Measurements from ENCODE around the gene STARD6. TPM values are rescaled to one million over a fixed set of nuclear protein-coding genes. Genes with fewer than 3 reads are reported as not detected.
A peak's percentile ranks its signal among the peaks of the same experiment; 100 is the strongest.

Gene STARD6, protein sequence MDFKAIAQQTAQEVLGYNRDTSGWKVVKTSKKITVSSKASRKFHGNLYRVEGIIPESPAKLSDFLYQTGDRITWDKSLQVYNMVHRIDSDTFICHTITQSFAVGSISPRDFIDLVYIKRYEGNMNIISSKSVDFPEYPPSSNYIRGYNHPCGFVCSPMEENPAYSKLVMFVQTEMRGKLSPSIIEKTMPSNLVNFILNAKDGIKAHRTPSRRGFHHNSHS
- total RNA-seq (2014; rRNA removed; shearing (Covaris generic)) (not detected in 2 replicates), polyA plus RNA-seq (2016; fragmentation: Nextera tagmentation; extraction: Ambion mirVana) (not detected in 2 replicates)
- long read RNA-seq, partial matches to known transcripts, result 0 of 1 reads
- long read RNA-seq, other reads (novel, unspliced or antisense), result 1 of 1 reads

DNA sequence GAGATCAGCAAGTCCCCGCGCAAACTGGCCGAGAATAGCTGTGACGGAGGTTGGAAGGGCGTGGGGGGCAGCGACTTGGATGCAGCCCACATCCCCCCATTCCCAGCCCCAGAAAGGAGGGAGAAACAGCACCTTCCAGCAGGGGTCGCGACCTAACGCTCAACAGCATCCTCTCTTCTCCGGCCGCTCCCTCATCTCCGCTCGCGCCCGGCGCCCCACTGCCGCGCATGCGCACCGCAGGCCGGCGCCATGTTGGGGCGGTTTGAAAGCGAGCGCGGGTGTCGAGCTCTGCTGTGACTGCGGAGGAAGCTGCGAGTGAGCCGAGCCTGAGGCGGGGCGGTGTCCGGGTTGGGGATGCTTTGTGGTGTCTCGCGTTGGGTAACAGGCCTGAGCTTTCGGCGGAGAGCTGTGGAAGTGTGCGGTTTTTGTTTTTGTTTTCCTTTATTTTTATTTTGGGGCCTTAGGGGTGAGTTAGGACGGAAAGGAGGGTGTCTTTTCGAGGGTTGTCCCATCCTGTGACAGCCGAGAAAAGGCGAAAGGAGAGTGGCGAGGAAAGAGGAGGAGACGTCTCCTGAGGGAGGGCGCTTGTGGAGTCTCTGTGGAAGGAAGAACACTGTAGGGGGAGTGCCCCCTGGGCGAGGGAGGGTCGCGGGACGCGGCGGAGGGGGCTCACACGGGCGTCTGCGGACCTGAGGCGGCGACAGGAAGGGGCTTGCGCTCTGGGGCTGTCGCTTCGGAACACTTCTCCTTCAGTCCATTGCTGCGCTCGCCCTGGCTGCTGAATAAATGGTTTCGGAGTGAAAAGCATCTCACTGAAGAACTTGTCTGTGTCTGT lies at the start of gene STARD6, which contains the start of gene C18orf54:
Gene STARD6, minus strand, starts transcription at position 199 of the 835 bp plus-strand sequence. CDS start 3,285 bp downstream, outside the sequence.
Gene C18orf54, plus strand, starts transcription at position 247 of the 835 bp plus-strand sequence. CDS start 2,667 bp downstream, outside the sequence.
- peaks cover 13% of the 10 kb centered on the region for H3K27me3 Mint-ChIP-seq (ENCODE audit: insufficient read depth, low read depth, poor library complexity)
- no peaks in the 10 kb centered on the region for H4K20me1 ChIP-seq (replicated peaks; ENCODE audit: insufficient read depth)
- H3K4me2 ChIP-seq, result peak within 1 kb of the TSS; percentile 87
- no peak for TF ChIP-seq NANOG (IDR thresholded peaks at IDR 0.05; ENCODE audit: borderline replicate concordance)
- peak; percentile 88 for TF ChIP-seq POLR2AphosphoS5 (IDR thresholded peaks at IDR 0.05; ENCODE audit: low read depth)
- TF ChIP-seq, protein P1, sequence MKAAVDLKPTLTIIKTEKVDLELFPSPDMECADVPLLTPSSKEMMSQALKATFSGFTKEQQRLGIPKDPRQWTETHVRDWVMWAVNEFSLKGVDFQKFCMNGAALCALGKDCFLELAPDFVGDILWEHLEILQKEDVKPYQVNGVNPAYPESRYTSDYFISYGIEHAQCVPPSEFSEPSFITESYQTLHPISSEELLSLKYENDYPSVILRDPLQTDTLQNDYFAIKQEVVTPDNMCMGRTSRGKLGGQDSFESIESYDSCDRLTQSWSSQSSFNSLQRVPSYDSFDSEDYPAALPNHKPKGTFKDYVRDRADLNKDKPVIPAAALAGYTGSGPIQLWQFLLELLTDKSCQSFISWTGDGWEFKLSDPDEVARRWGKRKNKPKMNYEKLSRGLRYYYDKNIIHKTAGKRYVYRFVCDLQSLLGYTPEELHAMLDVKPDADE (IDR thresholded peaks at IDR 0.05), result 0 out of 2 replicates have a peak, but pooled peaks have one; percentile 42
- TF ChIP-seq, protein P2, sequence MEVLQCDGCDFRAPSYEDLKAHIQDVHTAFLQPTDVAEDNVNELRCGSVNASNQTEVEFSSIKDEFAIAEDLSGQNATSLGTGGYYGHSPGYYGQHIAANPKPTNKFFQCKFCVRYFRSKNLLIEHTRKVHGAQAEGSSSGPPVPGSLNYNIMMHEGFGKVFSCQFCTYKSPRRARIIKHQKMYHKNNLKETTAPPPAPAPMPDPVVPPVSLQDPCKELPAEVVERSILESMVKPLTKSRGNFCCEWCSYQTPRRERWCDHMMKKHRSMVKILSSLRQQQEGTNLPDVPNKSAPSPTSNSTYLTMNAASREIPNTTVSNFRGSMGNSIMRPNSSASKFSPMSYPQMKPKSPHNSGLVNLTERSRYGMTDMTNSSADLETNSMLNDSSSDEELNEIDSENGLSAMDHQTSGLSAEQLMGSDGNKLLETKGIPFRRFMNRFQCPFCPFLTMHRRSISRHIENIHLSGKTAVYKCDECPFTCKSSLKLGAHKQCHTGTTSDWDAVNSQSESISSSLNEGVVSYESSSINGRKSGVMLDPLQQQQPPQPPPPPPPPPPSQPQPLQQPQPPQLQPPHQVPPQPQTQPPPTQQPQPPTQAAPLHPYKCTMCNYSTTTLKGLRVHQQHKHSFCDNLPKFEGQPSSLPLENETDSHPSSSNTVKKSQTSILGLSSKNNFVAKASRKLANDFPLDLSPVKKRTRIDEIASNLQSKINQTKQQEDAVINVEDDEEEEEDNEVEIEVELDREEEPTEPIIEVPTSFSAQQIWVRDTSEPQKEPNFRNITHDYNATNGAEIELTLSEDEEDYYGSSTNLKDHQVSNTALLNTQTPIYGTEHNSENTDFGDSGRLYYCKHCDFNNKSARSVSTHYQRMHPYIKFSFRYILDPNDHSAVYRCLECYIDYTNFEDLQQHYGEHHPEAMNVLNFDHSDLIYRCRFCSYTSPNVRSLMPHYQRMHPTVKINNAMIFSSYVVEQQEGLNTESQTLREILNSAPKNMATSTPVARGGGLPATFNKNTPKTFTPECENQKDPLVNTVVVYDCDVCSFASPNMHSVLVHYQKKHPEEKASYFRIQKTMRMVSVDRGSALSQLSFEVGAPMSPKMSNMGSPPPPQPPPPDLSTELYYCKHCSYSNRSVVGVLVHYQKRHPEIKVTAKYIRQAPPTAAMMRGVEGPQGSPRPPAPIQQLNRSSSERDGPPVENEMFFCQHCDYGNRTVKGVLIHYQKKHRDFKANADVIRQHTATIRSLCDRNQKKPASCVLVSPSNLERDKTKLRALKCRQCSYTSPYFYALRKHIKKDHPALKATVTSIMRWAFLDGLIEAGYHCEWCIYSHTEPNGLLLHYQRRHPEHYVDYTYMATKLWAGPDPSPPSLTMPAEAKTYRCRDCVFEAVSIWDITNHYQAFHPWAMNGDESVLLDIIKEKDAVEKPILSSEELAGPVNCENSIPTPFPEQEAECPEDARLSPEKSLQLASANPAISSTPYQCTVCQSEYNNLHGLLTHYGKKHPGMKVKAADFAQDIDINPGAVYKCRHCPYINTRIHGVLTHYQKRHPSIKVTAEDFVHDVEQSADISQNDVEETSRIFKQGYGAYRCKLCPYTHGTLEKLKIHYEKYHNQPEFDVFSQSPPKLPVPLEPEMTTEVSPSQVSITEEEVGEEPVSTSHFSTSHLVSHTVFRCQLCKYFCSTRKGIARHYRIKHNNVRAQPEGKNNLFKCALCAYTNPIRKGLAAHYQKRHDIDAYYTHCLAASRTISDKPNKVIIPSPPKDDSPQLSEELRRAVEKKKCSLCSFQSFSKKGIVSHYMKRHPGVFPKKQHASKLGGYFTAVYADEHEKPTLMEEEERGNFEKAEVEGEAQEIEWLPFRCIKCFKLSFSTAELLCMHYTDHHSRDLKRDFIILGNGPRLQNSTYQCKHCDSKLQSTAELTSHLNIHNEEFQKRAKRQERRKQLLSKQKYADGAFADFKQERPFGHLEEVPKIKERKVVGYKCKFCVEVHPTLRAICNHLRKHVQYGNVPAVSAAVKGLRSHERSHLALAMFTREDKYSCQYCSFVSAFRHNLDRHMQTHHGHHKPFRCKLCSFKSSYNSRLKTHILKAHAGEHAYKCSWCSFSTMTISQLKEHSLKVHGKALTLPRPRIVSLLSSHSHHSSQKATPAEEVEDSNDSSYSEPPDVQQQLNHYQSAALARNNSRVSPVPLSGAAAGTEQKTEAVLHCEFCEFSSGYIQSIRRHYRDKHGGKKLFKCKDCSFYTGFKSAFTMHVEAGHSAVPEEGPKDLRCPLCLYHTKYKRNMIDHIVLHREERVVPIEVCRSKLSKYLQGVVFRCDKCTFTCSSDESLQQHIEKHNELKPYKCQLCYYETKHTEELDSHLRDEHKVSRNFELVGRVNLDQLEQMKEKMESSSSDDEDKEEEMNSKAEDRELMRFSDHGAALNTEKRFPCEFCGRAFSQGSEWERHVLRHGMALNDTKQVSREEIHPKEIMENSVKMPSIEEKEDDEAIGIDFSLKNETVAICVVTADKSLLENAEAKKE (CRISPR knock-in tag; IDR thresholded peaks at IDR 0.05), result no peak
- TF ChIP-seq, protein P3, sequence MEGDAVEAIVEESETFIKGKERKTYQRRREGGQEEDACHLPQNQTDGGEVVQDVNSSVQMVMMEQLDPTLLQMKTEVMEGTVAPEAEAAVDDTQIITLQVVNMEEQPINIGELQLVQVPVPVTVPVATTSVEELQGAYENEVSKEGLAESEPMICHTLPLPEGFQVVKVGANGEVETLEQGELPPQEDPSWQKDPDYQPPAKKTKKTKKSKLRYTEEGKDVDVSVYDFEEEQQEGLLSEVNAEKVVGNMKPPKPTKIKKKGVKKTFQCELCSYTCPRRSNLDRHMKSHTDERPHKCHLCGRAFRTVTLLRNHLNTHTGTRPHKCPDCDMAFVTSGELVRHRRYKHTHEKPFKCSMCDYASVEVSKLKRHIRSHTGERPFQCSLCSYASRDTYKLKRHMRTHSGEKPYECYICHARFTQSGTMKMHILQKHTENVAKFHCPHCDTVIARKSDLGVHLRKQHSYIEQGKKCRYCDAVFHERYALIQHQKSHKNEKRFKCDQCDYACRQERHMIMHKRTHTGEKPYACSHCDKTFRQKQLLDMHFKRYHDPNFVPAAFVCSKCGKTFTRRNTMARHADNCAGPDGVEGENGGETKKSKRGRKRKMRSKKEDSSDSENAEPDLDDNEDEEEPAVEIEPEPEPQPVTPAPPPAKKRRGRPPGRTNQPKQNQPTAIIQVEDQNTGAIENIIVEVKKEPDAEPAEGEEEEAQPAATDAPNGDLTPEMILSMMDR (conservative IDR thresholded peaks at IDR 0.05; ENCODE audit: low read depth in 2 of 2), result peak; percentile 54 to 78
- no peak for TF ChIP-seq JUNB (IDR thresholded peaks at IDR 0.05; ENCODE audit: unreplicated experiment)
- TF ChIP-seq CREB1 (CRISPR knock-in tag; IDR thresholded peaks at IDR 0.05; ENCODE audit: low read depth), result 0 out of 2 replicates have a peak, but pooled peaks have one; percentile 28
- TF ChIP-seq EZH2phosphoT487 (IDR thresholded peaks at IDR 0.05; ENCODE audit: unreplicated experiment), result no peak
- H3K27me3 ChIP-seq (ENCODE audit: insufficient read depth), result no peaks in the 10 kb centered on the region
- peak within 1 kb of the TSS; percentile 71 for H3K4me3 ChIP-seq
- DNase-seq (ENCODE audit: low spot score) (peak; percentile 97), ATAC-seq (peak; percentile 90)
- no peaks in the 10 kb centered on the region for H3K9me2 ChIP-seq (ENCODE audit: insufficient read depth)
- peak within 1 kb of the TSS; percentile 75 for H3K27ac ChIP-seq (ENCODE audit: low read depth)
- no peaks in the 10 kb centered on the region; the same call in 2 of the 3 replicates for H3K9me3 Mint-ChIP-seq
- H3K4me1 ChIP-seq (ENCODE audit: insufficient read depth), result peaks cover 8% of the 10 kb centered on the region; the same call in 1 of the 2 replicates
- H3K27ac Mint-ChIP-seq, result peak within 1 kb of the TSS; percentile 95
- peaks cover 20% of the 10 kb centered on the region for H3K79me2 ChIP-seq (replicated peaks; ENCODE audit: insufficient read depth)
- H3K4me3 Mint-ChIP-seq, result peak within 1 kb of the TSS; percentile 100
- no peaks in the 10 kb centered on the region for H3F3A ChIP-seq (replicated peaks; ENCODE audit: low read depth)
- peaks cover 18% of the 10 kb centered on the region; the same call in 2 of the 3 replicates for H3K36me3 Mint-ChIP-seq (ENCODE audit: low read depth)
- H3K36me3 ChIP-seq (ENCODE audit: insufficient read depth), result peaks cover 16% of the 10 kb centered on the region
- peaks cover 14% of the 10 kb centered on the region for H3K4me1 Mint-ChIP-seq
- H2AFZ ChIP-seq, result peak within 1 kb of the TSS; percentile 93

Data from GM23338 (cell line).